Gastrocnemius medialis (tissue), 4 donors: Measurements from ENCODE around the gene NCBP1. TPM values are rescaled to one million over a fixed set of nuclear protein-coding genes. Genes with fewer than 3 reads are reported as not detected.

Experiments used
- ATAC-seq, 2 donors: fragments of 150-250 bp; one replicate each; pipeline ENCODE4 v1.9.1; 2016
- DNase-seq, 2 donors: peaks; one replicate each; pipeline ENCODE4 v3.0.0-alpha.2; 2019
- H3K27ac ChIP-seq, 4 donors: fragments of 200-600 bp; sonication (generic); 1 replicate in 1 of 4; 2 replicates in 3 of 4; pipeline ENCODE4 v1.5.1; 2016 to 2018; ENCODE audit warnings: mild to moderate bottlenecking in 2 of 4, moderate library complexity in 1 of 4
- H3K27me3 ChIP-seq, 3 donors: fragments of 200-600 bp; sonication (generic) in 2 of 3; 1 replicate in 1 of 3; 2 replicates in 2 of 3; pipeline versions ENCODE4 v1.5.1 to v1.6.0; 2016 to 2019; ENCODE audit warnings: mild to moderate bottlenecking in 1 of 3, moderate library complexity in 1 of 3
- H3K36me3 ChIP-seq, 2 donors: fragments of 200-600 bp; sonication (generic) in 1 of 2; one replicate each; pipeline ENCODE4 v1.5.1; 2017 to 2018
- H3K4me1 ChIP-seq, 2 donors: fragments of 200-600 bp; sonication (generic) in 1 of 2; one replicate each; pipeline ENCODE4 v1.5.1; 2016 to 2017; ENCODE audit warnings: mild to moderate bottlenecking in 2 of 2
- H3K4me3 ChIP-seq, 4 donors: fragments of 200-600 bp; sonication (generic) in 3 of 4; 1 replicate in 1 of 4; 2 replicates in 3 of 4; pipeline ENCODE4 v1.5.1; 2016 to 2019; ENCODE audit warnings: mild to moderate bottlenecking in 2 of 4
- H3K9me3 ChIP-seq, 3 donors: fragments of 200-600 bp; sonication (generic) in 2 of 3; 1 replicate in 1 of 3; 2 replicates in 2 of 3; pipeline ENCODE4 v1.5.1; 2016 to 2019
- POLR2A ChIP-seq, 2 donors: fragments of 450-650 bp; IDR thresholded peaks; one replicate each; pipeline ENCODE4 v1.6.1; 2017; ENCODE audit warnings: antibody characterized with exemption in 2 of 2, mild to moderate bottlenecking in 2 of 2, moderate library complexity in 2 of 2
- in situ Hi-C, 4 donors: fragments of 200-750 bp; cut with MboI; loops; one replicate each; pipeline versions ENCODE4 v1.15.0 to v1.8.0; 2017; ENCODE audit warnings: low sequenced_read_pairs in 4 of 4
- intact Hi-C: fragments of 100-400 bp; cut with DNase I; formaldehyde crosslinking; loops from one replicate; pipeline ENCODE4 v1.15.1; 2023; ENCODE audit warnings: low total_unique reads
- total RNA-seq, 4 donors: library from RNA; depleted of rRNA; stranded (reverse); fragments of >200 nt; gene quantifications; one replicate each; pipeline versions ENCODE4 v1.1.0 to v1.2.3, GENCODE V29; 2016
- TF ChIP-seq, protein P1 (sequence below), 5 experiments: fragments of 450-650 bp in 3 of 5; fragments of 200-600 bp in 2 of 5; sonication (generic) in 2 of 5; IDR thresholded peaks in 4 of 5; conservative IDR thresholded peaks in 1 of 5; 1 replicate in 4 of 5; 2 replicates in 1 of 5; pipeline ENCODE4 v1.5.1; 2016 to 2019; ENCODE audit warnings: antibody characterized with exemption in 5 of 5, mild to moderate bottlenecking in 3 of 5, moderate library complexity in 3 of 5

The NCBP1 gene
- total RNA-seq, 4 donors from 2014 or later = 8.2 to 17.2 (median 15.7) TPM

DNA sequence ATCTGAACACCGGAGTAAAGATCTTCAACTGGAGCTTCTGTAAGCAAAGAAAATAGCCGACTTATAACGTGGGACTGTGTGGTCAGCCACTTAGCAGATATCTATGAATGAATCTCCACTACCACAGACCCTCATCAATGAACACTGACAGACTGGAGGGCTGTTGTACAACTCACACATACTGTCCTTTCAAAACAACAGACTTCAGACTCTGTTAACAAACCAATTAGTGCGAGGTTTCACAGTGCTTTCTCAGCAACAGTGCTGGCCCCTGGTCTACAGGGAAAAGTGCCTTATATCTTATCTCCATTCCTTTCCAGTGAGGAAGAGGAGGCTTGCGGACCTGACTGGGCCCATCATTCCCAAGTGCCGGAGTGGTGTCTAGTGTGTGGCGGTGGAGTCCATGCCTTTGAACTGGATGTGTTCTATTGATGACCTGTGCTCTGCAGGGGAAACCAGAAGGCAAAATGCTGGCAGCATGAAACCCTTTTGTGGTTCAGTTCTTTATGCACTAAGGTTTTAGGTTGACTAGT, 34.2 kb upstream of the NCBP1 start:
- Histone ChIP-seq H3K27ac (peak overlapping the region; percentile 83 to 90 (median 88)), H3K4me1 (peaks cover 75 to 85% of the 10 kb centered on the region in 2 donors), H3K4me3 (no peak overlapping the region), H3K36me3 (peaks cover 0 to 40% of the 10 kb centered on the region in 2 donors), H3K27me3 (no peaks in the 10 kb centered on the region), H3K9me3 (no peaks in the 10 kb centered on the region)
- ATAC-seq = no peak
- in situ Hi-C loops = loop anchor here in 1 of 4 donors (10.0 kb wide), 1 partner anchor 95 kb away; the partner anchor contains the start of gene TMOD1
- no peak for TF ChIP-seq POLR2A (IDR thresholded peaks at IDR 0.05)
- TF ChIP-seq, protein P1, sequence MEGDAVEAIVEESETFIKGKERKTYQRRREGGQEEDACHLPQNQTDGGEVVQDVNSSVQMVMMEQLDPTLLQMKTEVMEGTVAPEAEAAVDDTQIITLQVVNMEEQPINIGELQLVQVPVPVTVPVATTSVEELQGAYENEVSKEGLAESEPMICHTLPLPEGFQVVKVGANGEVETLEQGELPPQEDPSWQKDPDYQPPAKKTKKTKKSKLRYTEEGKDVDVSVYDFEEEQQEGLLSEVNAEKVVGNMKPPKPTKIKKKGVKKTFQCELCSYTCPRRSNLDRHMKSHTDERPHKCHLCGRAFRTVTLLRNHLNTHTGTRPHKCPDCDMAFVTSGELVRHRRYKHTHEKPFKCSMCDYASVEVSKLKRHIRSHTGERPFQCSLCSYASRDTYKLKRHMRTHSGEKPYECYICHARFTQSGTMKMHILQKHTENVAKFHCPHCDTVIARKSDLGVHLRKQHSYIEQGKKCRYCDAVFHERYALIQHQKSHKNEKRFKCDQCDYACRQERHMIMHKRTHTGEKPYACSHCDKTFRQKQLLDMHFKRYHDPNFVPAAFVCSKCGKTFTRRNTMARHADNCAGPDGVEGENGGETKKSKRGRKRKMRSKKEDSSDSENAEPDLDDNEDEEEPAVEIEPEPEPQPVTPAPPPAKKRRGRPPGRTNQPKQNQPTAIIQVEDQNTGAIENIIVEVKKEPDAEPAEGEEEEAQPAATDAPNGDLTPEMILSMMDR (IDR thresholded peaks at IDR 0.05 in 4 of 5, conservative IDR thresholded peaks at IDR 0.05 in 1 of 5) = no peak
- intact Hi-C loops = loop anchor here (2.0 kb wide), 1 partner anchor 99 kb away; the partner anchor contains the start of gene TMOD1
- no peak for DNase-seq

GRCh38 chr9:97600531-97601227, 32.9 kb upstream of the NCBP1 start:
- peaks cover 74 to 82% of the 10 kb centered on the region in 2 donors for H3K4me1 ChIP-seq
- ATAC-seq (peak; percentile 5 to 12), DNase-seq (no peak)
- intact Hi-C loops (loop anchor here (2.0 kb wide), 1 partner anchor 72 kb away; no protein-coding TSS in a partner anchor), in situ Hi-C loops (loop anchor here in 1 of 4 donors (25.0 kb wide), 1 partner anchor 738 kb away; the partner anchor contains the start of gene ZNF782)
- no peaks in the 10 kb centered on the region for H3K9me3 ChIP-seq
- no peak overlapping the region for H3K4me3 ChIP-seq
- peaks cover 0 to 51% of the 10 kb centered on the region in 2 donors for H3K36me3 ChIP-seq
- H3K27ac ChIP-seq = peak overlapping the region; percentile 83 to 90 (median 88)
- H3K27me3 ChIP-seq = no peaks in the 10 kb centered on the region
- TF ChIP-seq, protein P1 (IDR thresholded peaks at IDR 0.05 in 4 of 5, conservative IDR thresholded peaks at IDR 0.05 in 1 of 5) = no peak
- TF ChIP-seq POLR2A (IDR thresholded peaks at IDR 0.05) = no peak

DNA sequence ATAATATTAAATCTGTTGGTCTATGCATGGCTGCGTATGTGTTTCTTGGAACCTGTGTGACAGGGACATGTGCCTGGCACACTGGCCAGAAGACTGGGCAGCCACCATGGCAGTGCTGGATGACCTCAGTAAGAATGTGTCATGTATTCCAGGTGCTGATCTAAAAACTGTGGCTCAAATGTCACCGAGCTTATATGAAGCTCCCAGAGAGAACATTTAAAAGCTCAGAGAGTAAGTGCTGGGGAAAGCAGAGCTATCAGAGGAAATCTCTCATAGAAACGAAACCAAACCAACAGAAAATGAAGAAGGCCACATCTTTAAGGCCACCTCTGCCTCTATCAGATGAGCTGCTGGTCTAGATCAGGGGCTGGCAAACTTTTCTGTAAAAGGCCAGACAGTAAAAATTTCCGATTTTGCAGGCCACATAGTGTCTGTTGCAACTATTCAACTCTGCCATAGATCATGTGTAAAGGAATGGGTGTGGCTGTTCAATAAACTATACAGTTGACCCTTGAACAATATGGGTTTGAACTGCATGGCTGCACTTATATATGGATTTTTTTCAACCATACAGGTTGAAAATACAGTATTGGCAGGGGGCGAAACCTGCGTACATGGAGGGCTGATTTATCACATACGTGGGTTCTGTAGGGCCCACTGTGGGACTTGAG, 32.3 kb upstream of the NCBP1 start:
- Histone ChIP-seq H3K36me3 (peaks cover 0 to 54% of the 10 kb centered on the region in 2 donors), H3K27ac (peak overlapping the region; percentile 83 to 90 (median 88)), H3K27me3 (no peaks in the 10 kb centered on the region), H3K4me3 (no peak overlapping the region), H3K4me1 (peaks cover 70 to 77% of the 10 kb centered on the region in 2 donors), H3K9me3 (no peaks in the 10 kb centered on the region)
- in situ Hi-C loops (loop anchor here in 1 of 4 donors (25.0 kb wide), 1 partner anchor 739 kb away; the partner anchor contains the start of gene ZNF782), intact Hi-C loops (loop anchor here (2.0 kb wide), 1 partner anchor 73 kb away; no protein-coding TSS in a partner anchor)
- TF ChIP-seq POLR2A (IDR thresholded peaks at IDR 0.05) = no peak
- TF ChIP-seq, protein P1 (IDR thresholded peaks at IDR 0.05 in 4 of 5, conservative IDR thresholded peaks at IDR 0.05 in 1 of 5) = no peak
- DNase-seq (peak; percentile 80 to 88), ATAC-seq (peak; percentile 83 to 87)

DNA sequence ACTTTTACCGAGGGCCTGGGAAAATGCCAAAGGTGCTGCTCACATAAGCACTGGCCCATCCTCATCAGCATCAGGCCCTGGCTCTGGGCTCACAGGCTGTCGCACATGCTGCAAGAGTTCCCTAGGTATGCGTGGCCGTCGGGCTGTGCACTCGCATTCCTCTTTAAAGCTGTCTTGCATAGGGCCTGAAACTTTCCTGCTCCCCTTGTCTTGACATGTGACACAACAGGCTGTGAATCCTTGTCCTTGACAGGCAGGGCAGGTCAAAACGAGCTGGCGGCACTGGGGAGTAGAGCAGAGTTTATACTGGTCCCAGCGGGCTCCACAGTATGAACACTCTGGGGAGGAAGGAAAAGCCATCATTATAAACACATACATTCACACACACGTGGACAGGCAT, 31.2 kb upstream of the NCBP1 start:
- DNase-seq (peak in 1 of 2 donors; percentile 54), ATAC-seq (peak in 1 of 2 donors; percentile 27)
- in situ Hi-C loops = loop anchor here in 1 of 4 donors (25.0 kb wide), 1 partner anchor 740 kb away; the partner anchor contains the start of gene ZNF782
- intact Hi-C loops = no loop called here
- Histone ChIP-seq H3K4me1 (peaks cover 65 to 66% of the 10 kb centered on the region in 2 donors), H3K4me3 (no peak overlapping the region), H3K36me3 (peaks cover 0 to 54% of the 10 kb centered on the region in 2 donors), H3K27ac (peak overlapping the region; percentile 83 to 90 (median 88)), H3K27me3 (no peaks in the 10 kb centered on the region), H3K9me3 (no peaks in the 10 kb centered on the region)
- TF ChIP-seq POLR2A (IDR thresholded peaks at IDR 0.05) = no peak
